NCI-H2227 treated with DMSO at 0.1 percent for 48 hours (cell line): ENCODE data around the gene ATP2C1.
"Not testable (repeated sequence)": the region's sequence is repeated elsewhere in the genome, so short reads cannot be mapped to it uniquely, and the experiment has no call there.

ENCODE experiments used
- DNase-seq: peaks from one replicate; lab custom pipeline; 2025; lab: John Stamatoyannopoulos, UW

Gene ATP2C1

DNA sequence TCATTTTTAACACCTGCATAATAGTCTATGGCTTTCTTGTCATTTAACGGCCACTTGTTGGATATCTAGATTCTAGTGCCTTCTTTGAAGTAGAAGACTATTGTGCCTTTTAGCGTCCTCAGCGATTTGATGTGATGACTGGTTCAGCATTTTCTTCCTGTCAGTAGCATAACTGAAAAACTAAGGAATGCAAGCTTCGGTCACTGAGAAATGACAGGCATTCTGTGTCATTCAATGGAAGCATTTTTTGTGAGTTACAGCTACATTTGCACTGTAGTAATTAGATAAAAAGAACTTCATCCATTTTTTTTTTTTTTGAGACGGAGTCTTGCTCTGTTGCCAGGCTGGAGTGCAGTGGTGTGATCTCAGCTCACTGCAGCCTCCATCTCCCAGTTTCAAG lies 143.1 kb downstream of the ATP2C1 start:
- no peak for DNase-seq

DNA sequence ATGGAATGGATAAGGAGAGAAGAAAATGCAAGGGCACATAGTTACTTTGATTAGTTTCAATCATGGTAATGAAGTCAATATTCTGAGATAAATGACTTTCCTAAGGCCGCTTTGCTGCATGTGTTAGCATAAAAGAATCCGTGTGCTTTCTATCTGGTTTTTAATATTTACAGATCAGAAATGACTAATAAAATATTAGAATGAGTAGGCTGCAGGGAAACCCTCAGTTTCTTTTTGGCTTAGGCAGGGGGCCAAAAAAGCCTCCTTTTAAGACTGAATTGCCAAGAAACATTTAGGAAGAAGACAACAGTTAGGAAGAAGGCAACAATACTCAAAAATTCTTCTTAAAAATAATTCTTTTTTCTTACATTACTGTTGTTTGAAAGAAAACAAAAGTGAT lies 144.4 kb downstream of the ATP2C1 start:
- no peak for DNase-seq

DNA sequence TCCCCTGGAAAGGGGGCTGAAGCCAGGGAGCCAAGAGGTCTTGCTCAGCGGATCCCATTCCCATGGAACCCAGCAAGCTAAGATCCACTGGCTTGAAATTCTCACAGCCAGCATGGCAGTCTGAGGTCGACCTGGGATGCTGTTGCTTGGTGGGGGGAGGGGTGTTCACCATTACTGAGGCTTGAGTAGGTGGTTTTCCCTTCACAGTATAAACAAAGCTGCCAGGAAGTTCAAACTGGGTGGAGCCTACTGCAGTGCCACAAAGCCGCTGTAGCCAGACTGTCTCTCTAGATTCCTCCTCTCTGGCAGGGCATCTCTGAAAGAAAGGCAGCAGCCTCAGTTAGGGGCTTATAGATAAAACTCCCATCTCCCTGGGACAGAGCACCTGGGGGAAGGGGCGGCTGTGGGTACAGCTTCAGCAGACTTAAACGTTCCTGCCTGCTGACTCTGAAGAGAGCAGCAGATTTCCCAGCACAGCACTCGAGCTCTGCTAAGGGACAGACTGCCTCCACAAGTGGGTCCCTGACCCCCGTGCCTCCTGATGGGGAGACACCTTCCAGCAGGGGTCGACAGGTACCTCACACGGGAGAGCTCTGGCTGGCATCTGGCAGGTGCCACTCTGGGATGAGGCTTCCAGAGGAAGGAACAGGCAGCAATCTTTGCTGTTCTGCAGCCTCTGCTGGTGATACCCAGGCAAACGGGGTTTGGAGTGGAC lies 148.5 kb downstream of the ATP2C1 start:
- not testable (repeated sequence) for DNase-seq

DNA sequence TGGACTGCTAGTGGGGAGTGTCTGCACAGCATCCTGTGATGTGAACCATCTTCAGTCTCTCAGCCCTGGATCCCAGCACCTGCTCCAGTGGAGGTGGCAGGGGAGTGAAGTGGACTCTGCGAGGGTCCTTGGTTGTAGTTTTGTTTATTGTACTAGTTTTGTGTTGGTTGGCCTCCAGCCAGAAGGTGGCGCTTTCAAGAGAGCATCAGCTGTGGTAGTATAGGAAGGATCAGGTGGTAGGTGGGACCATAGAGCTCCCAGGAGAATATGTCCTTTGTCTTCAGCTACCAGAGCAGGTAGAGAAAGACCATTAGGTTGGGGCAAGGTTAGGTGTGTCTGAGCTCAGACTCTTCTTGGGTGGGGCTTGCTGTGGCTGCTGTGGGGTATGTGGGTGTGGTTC lies 153.7 kb downstream of the ATP2C1 start:
- no peak for DNase-seq

DNA sequence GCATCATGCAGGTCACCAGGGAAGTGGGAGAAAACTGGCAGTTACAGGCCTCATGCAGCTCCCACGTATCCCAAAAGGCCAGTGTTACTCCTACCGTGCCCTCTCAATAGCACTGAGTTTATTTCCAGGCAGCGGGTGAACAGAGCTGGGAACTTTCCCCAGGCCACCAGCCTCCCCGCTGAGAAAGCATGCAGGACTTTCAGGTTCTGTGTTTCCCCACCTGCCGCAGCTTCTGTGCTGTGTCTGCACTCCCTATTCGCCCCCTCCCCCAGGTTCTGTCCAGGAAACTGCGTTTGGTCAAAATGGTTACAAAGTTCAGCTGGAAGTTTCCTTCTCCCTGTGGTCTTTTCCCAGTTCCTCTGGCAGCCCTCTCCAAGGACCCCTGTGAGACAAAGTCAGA lies 154.1 kb downstream of the ATP2C1 start:
- DNase-seq: no peak

DNA sequence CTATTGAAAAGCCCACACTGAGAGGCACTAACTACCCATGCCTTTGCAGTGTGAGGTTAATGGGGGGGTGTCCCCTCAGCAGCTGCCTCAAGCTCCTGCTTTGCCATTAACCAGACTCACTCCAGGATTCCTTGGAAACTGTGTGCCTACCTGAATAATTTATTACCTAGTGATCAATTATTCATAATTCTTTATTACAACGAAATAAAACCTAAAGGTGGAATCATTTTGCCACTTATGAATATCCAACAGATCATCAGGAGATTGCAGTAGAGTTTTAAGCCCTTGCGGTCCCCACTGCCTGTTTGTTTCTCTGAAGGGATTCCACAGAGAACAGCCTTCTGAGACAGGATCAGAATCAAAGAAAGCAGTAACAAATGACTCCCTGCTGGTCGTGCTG lies 156.1 kb downstream of the ATP2C1 start:
- no peak for DNase-seq

DNA sequence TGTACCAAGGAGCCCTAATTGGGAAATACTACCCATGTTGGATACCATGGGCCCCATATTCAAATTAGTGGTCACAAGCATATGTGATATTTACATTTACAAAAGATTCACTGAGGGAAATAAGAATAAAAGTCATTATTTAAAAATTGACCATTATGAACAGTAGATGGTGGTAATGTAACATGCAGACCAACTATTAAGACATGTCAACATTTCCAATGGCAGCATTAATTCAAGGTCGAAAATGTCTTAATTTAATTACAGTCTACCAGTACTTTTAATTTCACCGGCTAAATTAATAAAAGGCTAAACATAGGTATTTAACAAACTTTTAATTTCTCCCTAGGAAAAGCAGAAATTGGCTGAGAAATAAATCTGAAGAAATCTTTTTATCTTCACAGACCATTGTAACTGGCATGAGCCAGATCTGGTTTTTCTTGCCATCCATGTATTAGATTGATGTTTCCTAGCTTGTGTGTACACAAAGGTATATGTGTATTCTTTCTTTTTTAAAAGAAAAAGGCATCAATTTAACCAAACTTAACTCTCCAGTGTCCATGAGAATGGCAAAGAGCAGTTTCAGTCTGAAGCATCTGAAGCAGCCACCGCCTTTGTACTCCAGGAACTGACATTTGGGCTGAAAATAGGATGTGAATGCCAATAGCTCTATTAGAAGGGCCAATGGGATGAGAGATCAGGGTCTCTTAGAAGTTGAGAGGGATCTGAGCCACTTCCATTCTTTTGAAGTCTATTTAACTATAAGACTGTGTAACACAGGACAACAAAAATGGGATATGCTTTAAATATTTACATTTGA lies 159.4 kb downstream of the ATP2C1 start:
- DNase-seq: no peak
